B cell (primary cell): ENCODE measurements around the gene VPS37C. TPM values are rescaled to one million over a fixed set of nuclear protein-coding genes. Genes with fewer than 3 reads are reported as not detected.

Source experiments
- ATAC-seq: fragments of 200-7000 bp; cut with Tn5 transposase; one replicate; pipeline ENCODE4 v1.10.0; 2021; ENCODE audit warnings: low read depth, mild to moderate bottlenecking, moderate number of reproducible peaks, moderate library complexity
- CTCF ChIA-PET: fragments of 350-600 bp; sonication (Branson Sonifier 250); formaldehyde crosslinking; loops from one replicate; lab custom pipeline; 2021; ENCODE audit warnings: antibody characterized with exemption, inconsistent platforms; lab: Charles Lee
- POLR2A ChIA-PET: fragments of 350-600 bp; sonication (Branson Sonifier 250); formaldehyde crosslinking; loops from one replicate; lab custom pipeline; 2021; ENCODE audit warnings: antibody characterized with exemption; lab: Charles Lee
- DNase-seq: peaks from one replicate; pipeline ENCODE4 v3.0.0; 2013
- H2AFZ ChIP-seq: 2 replicates; pipeline ENCODE4 v1.6.1; 2012; ENCODE audit warnings: mild to moderate bottlenecking, low read depth, low read length; ENCODE audit not compliant: insufficient read depth, poor library complexity, severe bottlenecking
- H3K27ac ChIP-seq, 2 donors: 1 replicate in 1 of 2; 2 replicates in 1 of 2; pipeline ENCODE4 v1.5.1; 2012 to 2013; ENCODE audit warnings: low read length in 2 of 2, mild to moderate bottlenecking in 2 of 2, moderate library complexity in 1 of 2
- H3K27me3 ChIP-seq, 4 experiments: fragments of 200-600 bp in 1 of 4; sonication (generic) in 1 of 4; replicated peaks in 1 of 4; 1 replicate in 2 of 4; 2 replicates in 2 of 4; pipeline versions ENCODE4 v1.6.1 to v1.7.0; 2013 to 2016; ENCODE audit warnings: low read length in 3 of 4, mild to moderate bottlenecking in 2 of 4, mixed read lengths in 1 of 4, moderate library complexity in 1 of 4; ENCODE audit not compliant: insufficient read depth in 4 of 4, control insufficient read depth in 3 of 4; ENCODE audit errors: control extremely low read depth in 1 of 4
- H3K36me3 ChIP-seq, 2 experiments: replicated peaks in 1 of 2; 1 replicate in 1 of 2; 2 replicates in 1 of 2; pipeline versions ENCODE4 v1.6.1 to v1.7.1; 2013; ENCODE audit warnings: low read length in 1 of 2; ENCODE audit not compliant: insufficient read depth in 2 of 2, control insufficient read depth in 1 of 2; ENCODE audit errors: control extremely low read depth in 1 of 2, extremely low read depth in 1 of 2
- H3K4me1 ChIP-seq, 2 donors: fragments of 200-600 bp in 1 of 2; sonication (generic) in 1 of 2; 1 replicate in 1 of 2; 2 replicates in 1 of 2; pipeline versions ENCODE4 v1.5.1 to v1.6.1; 2013 to 2017; ENCODE audit warnings: low read length in 2 of 2; ENCODE audit not compliant: control insufficient read depth in 2 of 2, insufficient read depth in 2 of 2
- H3K4me2 ChIP-seq: replicated peaks from 2 replicates; pipeline ENCODE3; 2012; ENCODE audit warnings: mild to moderate bottlenecking, low read depth, low read length; ENCODE audit not compliant: poor library complexity, severe bottlenecking
- H3K4me3 ChIP-seq, 5 experiments: fragments of 200-600 bp in 1 of 5; sonication (generic) in 1 of 5; 1 replicate in 3 of 5; 2 replicates in 2 of 5; pipeline versions ENCODE4 v1.5.1 to v1.7.0; 2011 to 2016; ENCODE audit warnings: low read length in 4 of 5, mild to moderate bottlenecking in 4 of 5, low read depth in 2 of 5, control low read depth in 1 of 5, moderate library complexity in 1 of 5; ENCODE audit not compliant: insufficient read depth in 1 of 5; ENCODE audit errors: control extremely low read depth in 1 of 5, extremely low read depth in 1 of 5
- H3K79me2 ChIP-seq: fragments of 200-600 bp; sonication (generic); one replicate; pipeline ENCODE4 v1.6.0; 2016; ENCODE audit warnings: low read length; ENCODE audit not compliant: control insufficient read depth, insufficient read depth
- H3K9ac ChIP-seq: fragments of 200-600 bp; sonication (generic); 2 replicates; pipeline ENCODE4 v1.6.1; 2017; ENCODE audit warnings: mild to moderate bottlenecking, low read length, moderate library complexity
- H3K9me3 ChIP-seq, 3 donors: one replicate each; pipeline versions ENCODE4 v1.6.1 to v1.7.1; 2013; ENCODE audit warnings: low read length in 2 of 3; ENCODE audit not compliant: control insufficient read depth in 2 of 3, insufficient read depth in 1 of 3; ENCODE audit errors: control extremely low read depth in 1 of 3
- H4K20me1 ChIP-seq: 2 replicates; pipeline ENCODE4 v1.6.0; 2012; ENCODE audit warnings: mild to moderate bottlenecking, low read length; ENCODE audit not compliant: insufficient read depth, control insufficient read depth, poor library complexity, severe bottlenecking
- H3K27ac Mint-ChIP-seq: one replicate; pipeline ENCODE4 v1.8.0; 2021; ENCODE audit warnings: mixed read lengths
- H3K27me3 Mint-ChIP-seq: one replicate; pipeline ENCODE4 v1.8.0; 2021; ENCODE audit warnings: mixed read lengths
- H3K4me1 Mint-ChIP-seq: one replicate; pipeline ENCODE4 v1.8.0; 2021; ENCODE audit warnings: mixed read lengths
- H3K4me3 Mint-ChIP-seq: one replicate; pipeline ENCODE4 v1.8.0; 2021; ENCODE audit warnings: mixed read lengths
- H3K9me3 Mint-ChIP-seq: one replicate; pipeline ENCODE4 v1.8.0; 2022; ENCODE audit warnings: mixed read lengths; ENCODE audit not compliant: insufficient read depth
- CTCF ChIP-seq: fragments of 200-600 bp; IDR thresholded peaks from one replicate; pipeline ENCODE4 v1.8.0; 2022; ENCODE audit warnings: antibody characterized with exemption, mild to moderate bottlenecking
- EZH2 ChIP-seq: IDR thresholded peaks from 2 replicates; pipeline ENCODE4 v1.6.1; 2012; ENCODE audit warnings: borderline replicate concordance, low read depth, mild to moderate bottlenecking, moderate library complexity, low read length; ENCODE audit not compliant: insufficient read depth, poor library complexity, severe bottlenecking
- WGBS: methylation state at CpG from one replicate; pipeline ENCODE4 v1.1.5; 2013; ENCODE audit warnings: missing lambda C conversion rate; ENCODE audit not compliant: insufficient coverage; 5-methylcytosine and 5-hydroxymethylcytosine counted together
- intact Hi-C: fragments of 100-400 bp; cut with micrococcal nuclease; formaldehyde crosslinking; loops from one replicate; pipeline ENCODE4 v1.10.0; 2022
- polyA plus RNA-seq: library from polyadenylated mRNA; depleted of rRNA; stranded (reverse); fragments of >200 nt; gene quantifications from 2 replicates; pipeline ENCODE4 v1.2.3, GENCODE V29; 2012
- total RNA-seq, 2 donors: library from RNA; stranded (reverse); fragments of 120-200 nt in 1 of 2; gene quantifications; 1 replicate in 1 of 2; 2 replicates in 1 of 2; pipeline versions ENCODE4 v1.2.3 to v1.2.4, GENCODE V29; 2013 to 2022

Gene VPS37C
- total and polyA plus RNA-seq, 2 donors (not counting 1 experiment from before 2014, with no cell fraction given) = 6.4 to 20.1 TPM

GRCh38 chr11:61118004-61118403, 43.2 kb downstream of the VPS37C start:
- intact Hi-C loops = no loop called here
- Histone ChIP-seq H3K79me2 (no peaks in the 10 kb centered on the region), H3K36me3 (no peaks in the 10 kb centered on the region), H3K9ac (no peak overlapping the region), H3K4me3 (no peak overlapping the region), H3K9me3 (no peaks in the 10 kb centered on the region), H3K27me3 (no peaks in the 10 kb centered on the region), H4K20me1 (no peaks in the 10 kb centered on the region), H3K27ac (no peak overlapping the region), H2AFZ (no peak overlapping the region), H3K4me1 (peaks cover 7 to 15% of the 10 kb centered on the region in 2 donors), H3K4me2 (no peak overlapping the region)
- Mint-ChIP-seq H3K27me3 (no peaks in the 10 kb centered on the region), H3K4me1 (peaks cover 18% of the 10 kb centered on the region), H3K9me3 (no peaks in the 10 kb centered on the region), H3K4me3 (no peak overlapping the region), H3K27ac (no peak overlapping the region)
- ChIA-PET POLR2A (no interaction called here), CTCF (interaction anchor here (1.4 to 1.8 kb wide), 2 partner anchors 148 to 202 kb away, joined by 4 to 6 read pairs; no protein-coding TSS in a partner anchor)
- ATAC-seq (no peak), DNase-seq (no peak)
- 93% methylated on average over 6 of the region's 9 CpGs for WGBS
- TF ChIP-seq EZH2 (no peak), CTCF (no peak)

GRCh38 chr11:61117168-61117520, 44.1 kb downstream of the VPS37C start:
- no peak overlapping the region for H3K4me3 ChIP-seq
- H3K79me2 ChIP-seq = no peaks in the 10 kb centered on the region
- ChIA-PET CTCF (interaction anchor here (1.1 to 1.8 kb wide), 2 partner anchors 147 to 202 kb away, joined by 3 to 4 read pairs; no protein-coding TSS in a partner anchor), POLR2A (no interaction called here)
- H3K27me3 ChIP-seq = no peaks in the 10 kb centered on the region
- H3K9me3 ChIP-seq = no peaks in the 10 kb centered on the region
- H4K20me1 ChIP-seq = no peaks in the 10 kb centered on the region
- WGBS = no CpG with 5 or more reads among the region's 2 CpGs
- ATAC-seq = no peak
- TF ChIP-seq EZH2 = no peak
- TF ChIP-seq CTCF = no peak
- H3K27me3 Mint-ChIP-seq = no peaks in the 10 kb centered on the region
- no peaks in the 10 kb centered on the region for H3K36me3 ChIP-seq
- no peak for DNase-seq
- H3K4me1 ChIP-seq = peaks cover 7 to 15% of the 10 kb centered on the region in 2 donors
- intact Hi-C loops = no loop called here
- H3K4me1 Mint-ChIP-seq = peaks cover 20% of the 10 kb centered on the region
- H3K4me3 Mint-ChIP-seq = no peak overlapping the region
- no peak overlapping the region for H3K27ac Mint-ChIP-seq
- H3K27ac ChIP-seq = no peak overlapping the region
- no peak overlapping the region for H2AFZ ChIP-seq
- H3K9me3 Mint-ChIP-seq = no peaks in the 10 kb centered on the region
- H3K4me2 ChIP-seq = no peak overlapping the region
- no peak overlapping the region for H3K9ac ChIP-seq
